ENCODE measurements around the gene NRBF2.

NRBF2 gene

GRCh38 chr10:63154546-63155387 is 21.6 kb downstream of the NRBF2 start:
- DNase-seq (ENCODE audit: low read depth): no peak
- TF ChIP-seq, protein P1, sequence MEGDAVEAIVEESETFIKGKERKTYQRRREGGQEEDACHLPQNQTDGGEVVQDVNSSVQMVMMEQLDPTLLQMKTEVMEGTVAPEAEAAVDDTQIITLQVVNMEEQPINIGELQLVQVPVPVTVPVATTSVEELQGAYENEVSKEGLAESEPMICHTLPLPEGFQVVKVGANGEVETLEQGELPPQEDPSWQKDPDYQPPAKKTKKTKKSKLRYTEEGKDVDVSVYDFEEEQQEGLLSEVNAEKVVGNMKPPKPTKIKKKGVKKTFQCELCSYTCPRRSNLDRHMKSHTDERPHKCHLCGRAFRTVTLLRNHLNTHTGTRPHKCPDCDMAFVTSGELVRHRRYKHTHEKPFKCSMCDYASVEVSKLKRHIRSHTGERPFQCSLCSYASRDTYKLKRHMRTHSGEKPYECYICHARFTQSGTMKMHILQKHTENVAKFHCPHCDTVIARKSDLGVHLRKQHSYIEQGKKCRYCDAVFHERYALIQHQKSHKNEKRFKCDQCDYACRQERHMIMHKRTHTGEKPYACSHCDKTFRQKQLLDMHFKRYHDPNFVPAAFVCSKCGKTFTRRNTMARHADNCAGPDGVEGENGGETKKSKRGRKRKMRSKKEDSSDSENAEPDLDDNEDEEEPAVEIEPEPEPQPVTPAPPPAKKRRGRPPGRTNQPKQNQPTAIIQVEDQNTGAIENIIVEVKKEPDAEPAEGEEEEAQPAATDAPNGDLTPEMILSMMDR (IDR thresholded peaks at IDR 0.05; ENCODE audit: control insufficient read depth, extremely low read depth, insufficient read depth): no peak
- no peak overlapping the region for H3K4me3 ChIP-seq (ENCODE audit: low read depth, low read length)

- TF ChIP-seq, protein P1 (IDR thresholded peaks at IDR 0.05; ENCODE audit: control insufficient read depth, extremely low read depth, insufficient read depth): no peak
- no peak overlapping the region for H3K4me3 ChIP-seq (ENCODE audit: low read depth, low read length)
- no peak for DNase-seq (ENCODE audit: low read depth)
These were observed 22.4 kb downstream of the NRBF2 start for GRCh38 chr10:63155388-63156020.

- DNase-seq (ENCODE audit: low read depth): peak; percentile 33
- TF ChIP-seq, protein P1 (IDR thresholded peaks at IDR 0.05; ENCODE audit: control insufficient read depth, extremely low read depth, insufficient read depth): no peak
These were observed 23.1 kb downstream of the NRBF2 start for GRCh38 chr10:63156236-63156635.

GRCh38 chr10:63157845-63158624 is 24.9 kb downstream of the NRBF2 start:
- H3K4me3 ChIP-seq (ENCODE audit: low read depth, low read length): no peak overlapping the region
- TF ChIP-seq, protein P1 (IDR thresholded peaks at IDR 0.05; ENCODE audit: control insufficient read depth, extremely low read depth, insufficient read depth): peak; percentile 85
- DNase-seq (ENCODE audit: low read depth): peak; percentile 82

More at GRCh38 chr10:63156236-63156635, 23.1 kb downstream of the NRBF2 start:
- H3K4me3 ChIP-seq (ENCODE audit: low read depth, low read length): no peak overlapping the region

GRCh38 chr10:63161592-63161991 is 28.5 kb downstream of the NRBF2 start:
- TF ChIP-seq, protein P1 (IDR thresholded peaks at IDR 0.05; ENCODE audit: control insufficient read depth, extremely low read depth, insufficient read depth): no peak
- DNase-seq (ENCODE audit: low read depth): no peak
- H3K4me3 ChIP-seq (ENCODE audit: low read depth, low read length): no peak overlapping the region

DNA sequence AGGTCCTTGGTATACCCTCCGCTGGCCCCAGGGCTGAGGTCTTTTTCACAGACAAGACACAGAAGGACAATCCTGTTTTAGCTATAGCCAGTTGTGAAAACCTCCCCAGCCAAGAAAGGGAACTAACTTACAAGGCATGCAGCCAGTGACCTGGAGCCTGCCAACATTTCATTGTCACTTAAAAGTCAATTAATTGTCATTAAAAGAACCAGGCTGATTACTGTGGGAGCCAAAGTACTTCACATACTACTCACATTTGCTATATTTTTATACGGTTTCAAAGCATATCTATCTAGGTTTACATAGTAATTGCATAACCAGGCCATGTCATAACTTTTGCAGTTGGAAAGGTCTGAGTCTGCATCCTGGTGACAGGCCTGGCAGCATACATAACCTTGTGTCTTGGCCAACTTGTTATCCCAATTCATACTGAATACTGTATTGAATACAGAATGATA is 31.1 kb downstream of the NRBF2 start:
- TF ChIP-seq, protein P1 (IDR thresholded peaks at IDR 0.05; ENCODE audit: control insufficient read depth, extremely low read depth, insufficient read depth): no peak
- H3K4me3 ChIP-seq (ENCODE audit: low read depth, low read length): no peak overlapping the region
- DNase-seq (ENCODE audit: low read depth): peak; percentile 36
